Measurements from ENCODE around the gene CCT2. TPM values are rescaled to one million over a fixed set of nuclear protein-coding genes. Genes with fewer than 3 reads are reported as not detected.
A peak's percentile ranks its signal among the peaks of the same experiment; 100 is the strongest.

Gene CCT2
- 100 to 1,000 TPM; 265 to 268 (median 267) TPM for polyA plus RNA-seq (ENCODE audit: insufficient read length in 3 of 3)

DNA sequence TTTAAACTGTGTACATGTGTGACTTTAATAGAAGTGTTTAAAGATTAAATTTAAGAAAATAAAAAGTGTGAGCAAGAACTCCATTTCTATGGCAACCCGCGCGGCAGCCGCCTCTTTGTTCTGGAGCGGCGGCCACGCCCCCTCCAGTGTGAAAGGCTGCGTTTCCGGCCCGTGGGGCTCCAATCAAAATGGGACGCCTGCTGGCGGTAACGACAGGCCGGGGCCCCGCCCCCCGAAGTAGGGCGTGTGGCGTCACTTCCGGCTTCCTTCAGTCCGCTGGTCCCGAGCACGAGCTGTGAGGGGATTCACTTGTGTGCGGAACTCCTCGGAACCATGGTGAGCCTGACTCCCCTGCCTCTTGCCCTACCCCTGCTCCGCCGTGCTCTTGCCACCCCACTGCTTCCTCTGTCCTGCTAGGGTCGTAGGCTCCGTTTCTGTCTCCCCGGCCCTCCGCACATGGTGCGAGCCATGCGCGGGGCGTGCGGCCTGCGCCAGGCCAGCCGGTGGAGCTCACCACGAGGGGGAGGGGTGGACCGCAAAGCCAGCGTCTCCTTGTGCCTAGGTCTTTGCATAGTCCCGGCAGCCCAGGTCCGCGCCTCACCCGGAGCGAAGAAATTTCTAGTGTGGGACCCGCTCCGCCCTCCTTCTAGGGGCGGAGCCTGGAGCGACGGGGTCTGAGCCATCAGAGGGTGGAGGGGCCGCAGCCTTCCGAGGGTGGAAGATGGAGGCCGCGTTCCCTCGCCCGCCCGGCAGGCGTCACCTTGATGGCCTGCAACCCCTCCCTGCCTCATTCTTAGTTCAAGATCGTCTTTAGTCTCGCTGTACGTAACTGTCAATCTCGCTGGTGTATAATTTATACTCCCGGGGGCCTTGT, at the start of gene CCT2:
Gene CCT2 (plus strand): TSS at position 271 of the 874 bp plus-strand sequence. CDS start 63 bp downstream, at position 334.
- DNase-seq (ENCODE audit: low read depth in 3 of 3, low spot score in 2 of 3): peak; percentile 90 to 91 (median 91)

DNA sequence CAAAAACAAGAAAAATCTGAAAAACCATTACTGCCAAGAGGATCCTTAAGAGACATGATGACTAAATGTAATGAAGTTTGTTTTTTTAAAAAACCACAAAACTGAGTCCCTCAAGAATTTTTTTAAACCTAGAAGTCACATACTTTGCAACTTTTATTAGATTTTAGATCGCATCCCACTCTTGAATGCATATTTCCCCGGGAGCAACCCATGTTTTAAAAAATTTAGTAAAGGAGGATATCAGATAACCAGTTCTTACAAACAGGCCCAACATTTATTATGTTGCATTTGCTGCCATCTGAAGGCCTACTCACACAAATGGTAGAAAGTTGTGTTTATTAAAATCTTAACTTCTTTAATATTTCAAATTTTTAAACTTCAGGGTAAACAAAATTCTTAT, 44.3 kb upstream of the CCT2 start:
- DNase-seq (ENCODE audit: low read depth in 3 of 3, low spot score in 2 of 3): no peak

DNA sequence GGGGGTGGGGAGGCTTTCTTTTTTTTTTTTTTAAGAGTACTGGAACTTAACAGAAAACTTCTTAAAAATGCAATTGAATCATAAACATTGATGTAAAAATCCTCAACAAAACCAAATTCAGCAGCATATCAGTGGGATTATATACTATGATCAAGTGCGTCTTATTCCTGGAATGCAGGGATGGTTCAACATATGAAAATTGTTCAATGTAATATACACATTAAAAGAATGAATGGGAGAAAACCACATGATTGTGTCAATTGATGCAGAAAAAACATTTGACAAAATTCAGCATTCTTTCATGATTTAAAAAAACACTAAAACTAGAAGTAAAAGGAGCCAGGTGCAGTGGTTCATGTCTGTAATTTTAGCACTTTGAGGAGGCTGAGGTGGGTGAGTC, 41.2 kb upstream of the CCT2 start:
- no peak for DNase-seq (ENCODE audit: low read depth in 3 of 3, low spot score in 2 of 3)

DNA sequence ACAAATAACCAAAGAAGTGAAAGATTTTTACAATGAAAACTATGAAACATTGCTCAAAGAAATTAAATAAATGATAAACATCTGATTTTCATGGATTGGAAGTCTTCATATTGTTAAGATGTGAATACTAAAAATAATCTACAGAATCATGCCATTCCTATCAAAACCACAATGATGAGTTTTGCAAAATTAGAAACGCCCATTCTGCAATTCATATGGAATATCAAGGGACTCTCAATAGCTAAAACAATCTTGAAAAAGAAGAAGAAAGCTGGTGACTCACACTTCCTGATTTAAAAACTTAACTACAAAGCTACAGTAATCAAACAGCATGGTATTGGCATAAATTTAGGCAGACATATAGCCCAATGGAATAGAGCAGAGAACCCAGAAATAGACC, 40.2 kb upstream of the CCT2 start:
- no peak for DNase-seq (ENCODE audit: low read depth in 3 of 3, low spot score in 2 of 3)

DNA sequence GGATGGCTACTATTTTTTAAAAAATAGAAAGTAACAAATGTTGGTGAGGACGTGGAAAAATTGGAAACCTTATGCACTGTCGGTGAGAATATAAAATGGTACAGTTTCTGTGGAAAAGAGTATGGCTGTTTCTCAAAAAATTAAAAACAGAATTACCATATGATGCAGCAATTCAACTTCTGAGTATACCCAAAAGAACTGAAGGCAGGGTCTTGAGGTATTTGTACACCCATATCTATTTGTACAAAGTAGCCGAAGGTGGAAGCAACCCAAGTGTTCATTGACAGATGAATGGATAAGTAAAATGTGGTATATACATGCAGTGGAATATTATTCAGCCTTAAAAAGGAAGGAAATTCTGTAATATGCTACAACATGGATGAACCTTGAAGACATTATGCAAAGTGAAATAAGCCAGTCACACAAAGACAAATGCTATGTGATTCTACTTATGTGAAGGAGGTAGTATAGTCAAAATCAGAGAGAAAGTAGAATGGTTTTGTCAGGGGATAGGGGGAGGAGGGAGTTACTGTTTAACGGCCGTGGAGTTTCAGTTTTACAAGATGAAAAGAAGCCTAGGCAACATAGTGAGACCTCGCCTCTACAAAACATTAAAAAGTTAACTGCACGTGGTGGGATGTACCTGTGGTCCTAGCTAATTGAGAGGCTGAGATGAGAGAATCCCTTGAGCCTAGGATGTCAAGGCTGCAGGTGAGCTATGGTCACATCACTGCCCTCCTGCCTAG, 38.4 kb upstream of the CCT2 start:
- DNase-seq (ENCODE audit: low read depth in 3 of 3, low spot score in 2 of 3): no peak

DNA sequence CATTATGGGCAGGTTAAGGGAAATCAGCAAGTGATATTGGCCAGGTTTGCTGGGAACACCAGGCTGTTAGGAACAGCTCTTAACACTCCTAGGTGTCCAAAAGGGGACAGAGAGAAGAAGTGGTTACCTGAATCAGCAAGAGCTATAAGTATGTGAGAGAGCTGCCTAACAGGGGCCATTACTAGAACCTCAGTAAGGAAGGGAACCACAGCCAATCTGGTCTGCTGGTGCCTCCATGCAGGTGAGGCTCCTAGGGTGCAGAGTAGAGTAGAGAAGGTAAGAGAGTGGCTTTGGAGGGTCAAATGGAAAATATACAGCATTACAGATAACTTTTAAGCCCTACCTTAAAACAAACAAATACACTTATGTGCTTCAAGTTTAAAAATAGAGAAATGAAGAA, 36.6 kb upstream of the CCT2 start:
- no peak for DNase-seq (ENCODE audit: low read depth in 3 of 3, low spot score in 2 of 3)

DNA sequence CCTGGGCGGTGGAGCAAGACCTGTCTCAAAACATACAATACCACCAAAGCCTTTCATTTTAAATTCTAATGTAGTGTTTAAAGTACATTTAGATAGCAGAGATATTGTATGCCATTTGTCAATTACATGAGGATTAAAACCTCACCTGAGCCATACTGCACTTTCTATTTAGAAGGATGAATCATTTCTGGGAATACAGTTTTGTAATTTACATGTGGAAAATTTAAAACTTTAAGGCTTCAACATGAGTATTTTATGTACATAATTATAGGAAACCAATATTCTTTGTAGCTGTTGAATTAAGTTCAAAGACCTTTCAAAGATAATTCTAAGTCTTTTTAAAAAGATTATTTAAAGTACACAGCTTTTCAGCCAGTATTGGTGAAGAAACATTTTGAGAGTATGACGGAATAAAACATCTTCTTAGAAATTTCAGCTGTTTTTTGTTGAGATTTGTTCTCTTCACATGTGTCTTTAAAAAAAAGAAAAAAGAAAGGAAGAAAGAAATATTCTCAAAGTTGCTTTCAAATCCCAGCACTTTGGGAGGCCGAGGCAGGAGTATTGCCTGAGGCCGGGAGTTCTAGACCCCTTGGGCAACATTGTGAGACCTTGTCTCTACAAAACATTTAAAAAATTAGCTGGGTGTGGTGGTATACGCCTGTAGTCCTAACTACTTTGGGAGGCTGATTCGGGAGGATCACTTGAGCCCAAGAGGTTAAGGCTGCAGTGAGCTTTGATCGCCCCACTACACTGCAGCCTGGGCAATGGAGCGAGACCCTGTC, 34.5 kb upstream of the CCT2 start:
- no peak for DNase-seq (ENCODE audit: low read depth in 3 of 3, low spot score in 2 of 3)

DNA sequence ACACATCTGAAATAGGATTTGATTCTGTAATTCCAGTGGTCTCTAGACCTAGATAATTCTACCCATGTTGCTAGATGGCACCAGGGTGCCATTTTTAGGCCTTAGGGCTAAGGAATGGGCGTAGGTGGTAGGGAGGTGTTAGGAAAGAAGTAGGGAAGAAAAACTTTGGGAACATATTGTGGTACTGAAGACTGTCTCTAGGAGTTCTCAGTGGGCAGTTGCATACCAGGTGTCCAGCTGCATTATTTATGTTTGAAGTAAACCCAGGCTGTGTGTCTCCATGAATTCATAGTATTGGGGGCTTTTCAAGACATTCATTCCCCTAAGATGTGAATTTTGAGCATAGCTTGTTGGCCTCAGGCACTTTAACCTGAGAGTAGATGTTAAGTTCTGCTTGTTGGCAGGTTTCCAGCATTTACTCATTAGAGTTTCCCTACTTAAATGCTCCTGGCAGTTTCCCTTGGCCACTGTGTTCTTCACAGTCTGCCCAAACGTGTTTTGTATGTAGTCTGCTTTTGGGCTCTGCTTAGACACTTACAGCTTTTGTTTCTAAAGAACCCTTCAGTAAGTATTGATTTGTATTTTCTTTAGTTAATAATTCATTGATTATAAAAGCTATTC, 31.5 kb upstream of the CCT2 start:
- peak in 2 of 3 donors; percentile 34 to 35 for DNase-seq (ENCODE audit: low read depth in 3 of 3, low spot score in 2 of 3)

DNA sequence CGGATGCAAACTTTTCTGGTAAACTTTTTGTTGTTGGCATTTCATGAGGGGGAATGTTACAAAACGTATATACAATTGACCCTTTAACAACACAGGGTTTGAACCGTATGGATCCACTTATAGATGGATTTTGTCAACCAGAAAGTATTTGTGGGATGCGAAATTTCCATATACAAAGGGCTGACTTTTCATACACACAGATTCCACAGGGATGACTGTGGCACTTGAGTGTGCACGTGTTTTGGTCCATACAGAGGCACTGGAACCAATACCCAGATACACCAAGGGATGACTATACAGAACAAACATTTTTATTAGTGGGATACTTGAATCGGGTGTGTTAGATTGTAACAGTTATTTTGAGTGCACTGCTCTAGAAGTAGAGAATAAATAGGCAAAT, 29.8 kb upstream of the CCT2 start:
- no peak for DNase-seq (ENCODE audit: low read depth in 3 of 3, low spot score in 2 of 3)

DNA sequence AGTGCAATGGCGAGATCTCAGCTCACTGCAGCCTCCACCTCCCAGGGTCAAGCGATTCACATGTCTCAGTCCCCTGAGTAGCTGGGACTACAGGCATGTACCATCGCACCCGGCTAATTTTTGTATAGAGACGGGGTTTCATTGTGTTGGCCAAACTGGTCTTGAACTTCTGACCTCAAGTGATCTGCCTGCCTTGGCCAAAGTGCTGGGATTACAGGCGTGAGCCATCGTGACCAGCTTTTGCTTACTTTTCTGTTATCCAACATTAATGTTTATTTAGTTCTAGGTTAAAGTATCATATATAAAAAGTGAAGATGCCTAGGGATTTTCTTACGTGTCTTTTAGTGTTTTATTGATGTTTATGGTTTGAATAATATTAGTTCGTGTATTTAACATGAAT, 28.9 kb upstream of the CCT2 start:
- DNase-seq (ENCODE audit: low read depth in 3 of 3, low spot score in 2 of 3): no peak

DNA sequence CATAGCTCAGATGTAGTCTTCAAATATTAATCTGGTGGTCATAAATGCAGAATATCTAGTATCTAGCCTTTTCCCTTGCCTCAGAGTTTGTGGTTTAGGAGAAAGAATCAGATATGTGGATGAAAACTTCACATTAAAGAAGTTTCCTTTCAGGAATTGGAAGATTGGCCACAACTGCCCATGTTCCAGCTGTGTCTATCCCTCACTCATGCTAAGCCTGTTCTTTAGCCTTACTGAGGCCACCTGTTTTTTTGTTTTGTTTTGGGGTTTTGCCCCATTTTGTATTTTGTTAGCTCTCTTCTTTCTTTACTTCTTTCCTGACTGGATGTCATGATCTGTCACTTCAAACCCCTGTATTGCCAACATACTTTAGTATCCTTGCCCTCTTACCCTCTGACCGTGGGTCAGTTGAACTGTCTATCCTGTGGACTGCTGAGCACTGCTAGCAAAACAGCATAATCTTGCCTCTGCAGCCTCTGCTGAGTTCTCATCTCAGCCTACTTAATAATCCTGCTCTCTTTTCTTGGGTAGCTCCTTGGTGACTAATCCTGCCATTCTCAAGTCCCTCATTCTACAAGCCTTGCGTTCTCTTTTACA, 22.0 kb upstream of the CCT2 start:
- DNase-seq (ENCODE audit: low read depth in 3 of 3, low spot score in 2 of 3): no peak

DNA sequence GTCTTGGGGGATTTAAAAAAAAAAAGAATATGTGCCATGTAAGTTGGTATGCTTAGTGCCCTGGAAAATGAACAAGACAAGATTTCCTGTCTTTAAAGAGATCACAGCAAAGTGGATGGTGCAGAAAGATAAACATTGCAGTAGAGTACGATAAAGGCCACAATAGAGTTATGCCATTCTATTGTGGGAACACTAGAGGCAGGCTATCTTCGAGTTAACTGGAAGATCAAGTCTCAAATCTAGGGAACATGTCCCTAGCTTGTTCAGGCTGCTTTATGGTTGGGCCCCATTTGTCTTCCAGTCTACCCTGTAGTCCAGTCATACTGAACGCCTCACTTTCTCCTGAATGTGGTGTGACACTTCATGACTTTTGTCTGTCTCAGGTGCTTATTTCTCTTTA, 18.7 kb upstream of the CCT2 start:
- DNase-seq (ENCODE audit: low read depth in 3 of 3, low spot score in 2 of 3): no peak

DNA sequence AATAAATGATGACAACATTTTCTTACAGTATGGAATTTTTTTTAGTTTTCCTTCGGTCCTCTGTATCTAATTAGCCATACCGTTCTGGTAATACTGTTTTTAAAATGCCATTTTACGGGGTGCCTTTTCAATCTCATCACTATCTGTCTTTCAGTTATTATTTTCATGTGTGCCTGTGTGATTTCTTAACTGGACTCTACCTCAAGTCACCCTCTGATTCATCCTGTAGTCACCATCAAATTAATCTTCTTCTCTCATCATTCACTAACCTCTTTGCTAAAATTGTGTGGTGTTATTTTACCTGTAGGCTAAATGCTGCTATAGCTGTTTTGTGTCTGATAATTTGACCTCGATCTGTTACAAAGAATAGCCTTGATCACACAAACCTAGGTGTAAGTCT, 16.0 kb upstream of the CCT2 start:
- DNase-seq (ENCODE audit: low read depth in 3 of 3, low spot score in 2 of 3): no peak

DNA sequence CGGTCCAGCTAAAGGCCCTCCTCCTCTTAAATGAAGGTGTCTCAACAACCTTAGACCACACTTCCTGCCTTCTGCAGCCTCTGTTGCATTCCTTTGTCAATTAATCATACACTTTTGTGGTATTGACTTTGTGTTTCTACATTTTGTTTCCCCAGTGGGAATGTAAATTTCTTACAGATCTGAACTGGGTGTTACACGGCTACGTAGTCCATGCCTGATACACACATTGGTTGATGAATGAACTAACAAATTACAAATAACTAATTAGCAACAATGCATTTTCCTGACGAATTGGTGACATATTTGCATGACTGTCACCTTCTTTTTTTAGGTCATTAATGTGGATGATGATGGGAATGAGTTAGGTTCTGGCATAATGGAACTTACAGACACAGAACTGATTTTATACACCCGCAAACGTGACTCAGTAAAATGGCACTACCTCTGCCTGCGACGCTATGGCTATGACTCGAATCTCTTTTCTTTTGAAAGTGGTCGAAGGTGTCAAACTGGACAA, 15.2 kb upstream of the CCT2 start:
- DNase-seq (ENCODE audit: low read depth in 3 of 3, low spot score in 2 of 3): no peak

DNA sequence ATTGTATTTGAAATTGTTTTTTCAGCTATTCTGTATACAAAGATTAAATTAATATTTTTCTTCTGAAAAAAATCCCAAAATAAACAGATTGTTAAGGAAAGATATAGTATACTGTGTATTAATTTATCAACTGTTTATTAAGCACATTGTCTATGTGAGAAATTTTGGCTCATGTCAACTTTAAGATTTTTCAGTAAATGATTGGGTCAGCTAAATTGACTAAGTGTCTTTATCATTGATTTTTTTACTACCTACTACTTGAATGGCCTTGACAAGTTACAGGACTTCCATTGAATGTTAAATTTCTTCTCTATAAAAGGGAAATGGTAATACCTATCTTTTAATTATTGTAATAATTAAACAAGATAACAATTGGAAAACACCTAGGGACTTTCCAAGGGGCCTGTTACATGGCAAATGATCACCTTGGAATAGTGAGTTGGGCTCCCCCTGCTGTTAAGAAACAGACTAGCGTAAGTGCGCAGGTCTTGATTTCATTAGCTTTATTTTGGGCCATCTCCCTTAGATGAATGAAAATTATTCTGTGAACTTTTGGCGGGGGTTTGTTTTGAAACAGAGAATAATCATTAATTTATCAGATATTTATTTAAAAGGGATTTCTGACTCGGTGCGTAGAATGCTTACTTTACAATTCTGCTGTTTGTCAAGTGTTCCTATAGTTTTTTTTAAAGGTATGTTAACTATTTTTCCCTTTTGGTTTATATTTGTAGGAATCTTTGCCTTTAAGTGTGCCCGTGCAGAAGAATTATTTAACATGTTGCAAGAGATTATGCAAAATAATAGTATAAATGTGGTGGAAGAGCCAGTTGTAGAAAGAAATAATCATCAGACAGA, 14.5 kb upstream of the CCT2 start:
- DNase-seq (ENCODE audit: low read depth in 3 of 3, low spot score in 2 of 3): peak in 1 of 3 donors; percentile 39

DNA sequence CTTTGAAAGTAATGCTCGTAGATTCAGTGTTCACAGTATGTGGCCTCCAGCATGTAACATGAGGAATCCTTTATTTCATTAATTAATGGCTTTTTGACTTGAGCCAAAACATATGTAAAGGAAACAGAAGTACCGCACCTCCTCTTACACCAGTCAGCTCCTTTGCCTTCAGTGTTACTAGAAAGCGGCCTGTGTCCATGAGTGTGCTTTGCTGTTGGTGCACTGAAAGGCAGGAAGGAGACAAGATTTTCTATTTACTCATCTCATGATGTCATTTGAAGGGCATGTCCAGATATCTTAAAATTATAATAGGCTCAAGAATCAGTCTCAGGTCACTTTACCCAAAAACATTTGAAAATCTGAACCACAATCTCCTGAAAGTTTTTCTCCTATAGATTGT, 9.9 kb upstream of the CCT2 start:
- DNase-seq (ENCODE audit: low read depth in 3 of 3, low spot score in 2 of 3): no peak

DNA sequence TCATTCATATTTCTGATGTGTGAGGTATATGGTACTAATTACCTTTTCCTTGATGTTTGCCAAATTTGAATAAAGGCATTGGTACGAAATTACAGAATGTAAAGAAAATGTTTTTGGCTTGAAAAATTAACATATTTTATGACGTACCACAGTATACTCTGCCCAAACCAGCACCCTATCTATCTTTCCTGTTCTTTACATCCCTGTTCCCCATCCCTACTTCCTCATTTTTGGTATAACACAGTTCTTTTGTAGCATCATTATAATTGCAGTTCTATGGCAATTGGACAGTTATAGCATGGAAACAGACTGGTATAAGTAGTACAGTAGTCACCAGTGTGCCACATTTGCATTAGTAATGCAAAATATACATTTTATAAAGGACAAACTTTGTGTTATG, 7.0 kb upstream of the CCT2 start:
- no peak for DNase-seq (ENCODE audit: low read depth in 3 of 3, low spot score in 2 of 3)

DNA sequence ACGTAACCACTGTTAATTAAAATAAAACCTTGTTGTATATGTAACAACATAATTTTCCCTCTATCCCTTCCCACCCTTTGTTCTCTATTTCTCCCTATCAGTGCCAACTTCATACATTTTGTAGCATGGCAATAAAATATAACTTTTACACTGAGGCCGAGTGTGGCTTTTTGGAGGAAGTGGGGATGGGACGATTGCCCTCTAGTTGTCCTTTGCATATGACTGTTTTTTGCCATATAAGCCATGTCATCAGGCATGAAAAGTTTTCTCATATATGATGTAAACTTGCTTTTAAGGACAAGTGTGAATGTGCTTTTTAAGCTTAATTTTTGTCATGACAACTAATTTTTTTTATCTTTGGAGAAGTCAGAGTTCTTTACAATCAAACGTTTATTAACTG, 6.2 kb upstream of the CCT2 start:
- no peak for DNase-seq (ENCODE audit: low read depth in 3 of 3, low spot score in 2 of 3)

DNA sequence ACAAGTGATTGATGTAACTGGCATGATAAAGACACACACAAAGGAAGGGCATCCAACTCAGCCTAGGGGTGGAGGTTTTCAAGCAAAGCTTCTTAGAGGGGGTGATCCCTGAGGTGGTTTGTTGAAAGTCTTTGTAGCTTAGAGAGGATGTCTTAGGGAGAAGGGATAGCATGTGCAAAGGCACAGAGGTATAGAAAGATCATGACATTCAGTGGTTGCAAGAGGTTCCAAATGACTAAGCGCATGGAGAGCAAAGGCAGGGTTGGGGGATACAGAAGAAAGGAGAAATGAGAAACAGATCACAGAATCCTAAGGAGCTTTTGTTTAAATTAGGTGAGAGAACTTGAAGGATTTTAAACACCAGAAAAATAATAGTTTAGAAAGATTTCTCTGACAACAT, 5.2 kb upstream of the CCT2 start:
- DNase-seq (ENCODE audit: low read depth in 3 of 3, low spot score in 2 of 3): no peak

All from right renal cortex interstitium (tissue), 3 donors.